Mesenteric fat pad (tissue), 1 donor: ENCODE results near the gene BCKDK. TPM values are rescaled to one million over a fixed set of nuclear protein-coding genes. Genes with fewer than 3 reads are reported as not detected.
"Not testable (repeated sequence)": the region's sequence is repeated elsewhere in the genome, so short reads cannot be mapped to it uniquely, and the experiment has no call there.

Source experiments
- DNase-seq: peaks from one replicate; pipeline ENCODE4 v3.0.0-alpha.2; 2020; ENCODE audit warnings: low spot score
- total RNA-seq: library from RNA; stranded (reverse); fragmentation: NEBNext Ultra II Directional; extraction: Animal tissue kit (Norgen Biotek cat#: 25700); gene quantifications from one replicate; pipeline ENCODE4 v1.2.1, GENCODE V29; 2021
- donor health status: DM: yes; HTN: yes; CAD: no.

The BCKDK gene
- total RNA-seq, 1 donor from 2014 or later: 42.2 TPM

DNA sequence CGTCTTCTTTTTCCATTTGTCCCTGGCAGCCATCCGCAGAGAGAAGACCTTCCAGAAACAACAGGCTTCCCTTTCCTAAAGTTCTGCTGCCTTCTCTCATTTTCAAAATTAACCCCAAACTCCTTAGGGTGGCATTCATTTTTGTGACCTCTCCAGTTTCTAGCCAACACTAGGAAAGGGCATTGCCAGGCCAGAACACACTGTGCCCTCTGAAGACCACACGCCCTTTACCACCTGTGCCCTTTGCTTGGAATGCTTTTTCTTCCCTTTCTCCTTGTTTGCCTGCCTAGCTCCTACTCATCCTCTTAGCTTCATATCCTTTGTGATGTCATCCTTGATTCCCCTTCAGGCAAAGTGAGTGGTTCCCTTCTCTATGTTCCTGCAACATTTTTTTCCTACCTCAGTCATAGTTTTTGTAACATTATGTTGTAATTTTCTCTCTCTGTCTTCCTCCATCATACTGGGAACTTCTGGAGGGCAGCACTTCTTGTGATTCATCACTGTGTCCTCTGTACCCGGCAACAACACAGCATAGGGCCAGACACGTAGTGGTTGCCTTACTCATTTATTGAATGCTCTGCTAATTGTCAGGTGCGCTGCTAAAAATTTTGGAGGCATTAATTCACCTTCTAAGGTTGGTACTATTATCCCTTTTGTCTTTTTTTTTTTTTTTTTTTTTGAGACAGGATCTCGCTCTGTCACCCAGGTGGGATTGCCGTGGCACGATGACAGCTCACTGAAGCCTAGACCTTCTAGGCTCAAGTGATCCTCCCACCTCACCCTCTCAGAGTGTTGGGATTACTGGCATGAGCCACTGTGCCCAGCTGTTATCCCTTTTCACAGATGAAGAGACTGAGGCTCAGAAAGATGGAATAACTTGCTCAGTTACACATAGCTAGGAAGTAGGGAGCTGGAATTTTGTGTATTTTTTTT lies 10.3 kb downstream of the BCKDK start:
- no peak for DNase-seq

DNA sequence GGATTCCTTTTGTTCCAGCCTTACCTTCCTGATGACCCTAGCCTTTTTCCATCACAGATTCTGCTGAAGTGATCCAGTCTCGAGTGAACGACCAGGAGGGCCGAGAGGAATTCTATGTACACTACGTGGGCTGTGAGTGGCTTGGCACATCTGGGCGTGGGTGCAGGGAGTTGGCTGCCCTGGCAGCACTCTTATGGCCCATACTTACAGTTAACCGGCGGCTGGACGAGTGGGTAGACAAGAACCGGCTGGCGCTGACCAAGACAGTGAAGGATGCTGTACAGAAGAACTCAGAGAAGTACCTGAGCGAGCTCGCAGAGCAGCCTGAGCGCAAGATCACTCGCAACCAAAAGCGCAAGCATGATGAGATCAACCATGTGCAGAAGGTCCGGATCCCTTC lies 11.9 kb downstream of the BCKDK start:
- DNase-seq: no peak

GRCh38 chr16:31125844-31126243 lies 17.7 kb downstream of the BCKDK start:
- DNase-seq: no peak

DNA sequence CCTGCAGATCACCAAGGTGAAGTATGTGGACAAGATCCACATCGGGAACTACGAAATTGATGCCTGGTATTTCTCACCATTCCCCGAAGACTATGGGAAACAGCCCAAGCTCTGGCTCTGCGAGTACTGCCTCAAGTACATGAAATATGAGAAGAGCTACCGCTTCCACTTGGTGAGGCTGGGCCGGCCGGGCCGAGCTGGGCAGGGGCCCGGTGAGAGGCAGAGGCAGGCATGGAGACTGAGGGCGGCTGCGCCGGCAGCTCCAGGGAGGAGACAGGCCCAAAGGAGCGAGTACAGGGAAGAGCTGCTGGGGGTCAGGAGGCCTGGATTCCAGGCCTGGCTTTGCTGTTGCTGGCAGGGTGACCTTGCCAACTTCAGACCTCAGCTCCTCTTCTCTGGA lies 19.0 kb downstream of the BCKDK start:
- DNase-seq: no peak

- DNase-seq: no peak
Observed at GRCh38 chr16:31128711-31129567, 20.8 kb downstream of the BCKDK start.

DNA sequence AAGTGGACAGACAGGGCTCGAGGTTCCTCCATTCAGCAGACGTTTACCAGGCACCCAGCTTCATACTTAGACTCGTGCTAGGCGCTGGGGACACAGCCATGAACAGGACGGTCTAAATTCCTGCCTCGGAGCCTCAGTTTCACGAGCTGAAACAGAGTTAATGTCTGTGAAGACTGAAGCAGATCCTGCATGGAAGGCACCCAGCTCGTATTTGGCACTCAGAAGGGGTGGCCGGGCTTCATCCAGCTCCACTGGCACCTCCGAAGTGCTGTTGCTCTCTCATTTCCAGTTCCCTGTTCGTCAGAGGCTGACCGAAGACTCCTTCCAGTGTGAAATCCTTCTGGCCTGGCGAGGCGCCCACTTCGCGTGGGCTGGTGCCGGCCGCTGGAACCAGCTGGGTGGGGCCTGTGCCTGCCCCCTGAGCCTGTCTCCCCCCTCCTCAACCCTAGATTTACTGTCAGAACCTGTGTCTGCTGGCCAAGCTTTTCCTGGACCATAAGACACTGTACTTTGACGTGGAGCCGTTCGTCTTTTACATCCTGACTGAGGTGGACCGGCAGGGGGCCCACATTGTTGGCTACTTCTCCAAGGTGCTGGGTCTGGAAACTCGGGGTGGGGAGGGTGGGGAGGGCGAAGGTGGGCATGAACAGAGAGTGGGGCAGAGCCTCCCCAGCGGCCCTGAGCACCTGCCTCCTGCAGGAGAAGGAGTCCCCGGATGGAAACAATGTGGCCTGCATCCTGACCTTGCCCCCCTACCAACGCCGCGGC lies 21.6 kb downstream of the BCKDK start:
- DNase-seq: no peak

DNA sequence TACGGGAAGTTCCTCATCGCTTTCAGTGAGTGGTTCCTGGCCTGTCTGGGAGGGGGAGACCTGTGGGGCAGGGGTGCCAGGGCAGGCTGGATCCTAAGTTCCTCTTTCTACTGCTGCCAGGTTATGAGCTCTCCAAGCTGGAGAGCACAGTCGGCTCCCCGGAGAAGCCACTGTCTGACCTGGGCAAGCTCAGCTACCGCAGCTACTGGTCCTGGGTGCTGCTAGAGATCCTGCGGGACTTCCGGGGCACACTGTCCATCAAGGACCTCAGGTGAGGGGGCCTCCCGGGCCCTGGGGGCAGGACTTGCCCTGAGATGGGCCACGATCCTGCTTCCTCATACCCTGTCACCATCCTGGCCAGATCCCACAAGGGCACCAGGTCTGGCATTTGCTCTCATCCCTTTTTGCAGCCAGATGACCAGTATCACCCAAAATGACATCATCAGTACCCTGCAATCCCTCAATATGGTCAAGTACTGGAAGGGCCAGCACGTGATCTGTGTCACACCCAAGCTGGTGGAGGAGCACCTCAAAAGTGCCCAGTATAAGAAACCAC lies 22.2 kb downstream of the BCKDK start:
- DNase-seq: no peak

GRCh38 chr16:31130899-31131298 lies 22.7 kb downstream of the BCKDK start:
- DNase-seq: no peak

GRCh38 chr16:31131416-31131815 lies 23.2 kb downstream of the BCKDK start:
- no peak for DNase-seq

- DNase-seq: no peak
Observed at GRCh38 chr16:31131841-31132271, 23.7 kb downstream of the BCKDK start.

DNA sequence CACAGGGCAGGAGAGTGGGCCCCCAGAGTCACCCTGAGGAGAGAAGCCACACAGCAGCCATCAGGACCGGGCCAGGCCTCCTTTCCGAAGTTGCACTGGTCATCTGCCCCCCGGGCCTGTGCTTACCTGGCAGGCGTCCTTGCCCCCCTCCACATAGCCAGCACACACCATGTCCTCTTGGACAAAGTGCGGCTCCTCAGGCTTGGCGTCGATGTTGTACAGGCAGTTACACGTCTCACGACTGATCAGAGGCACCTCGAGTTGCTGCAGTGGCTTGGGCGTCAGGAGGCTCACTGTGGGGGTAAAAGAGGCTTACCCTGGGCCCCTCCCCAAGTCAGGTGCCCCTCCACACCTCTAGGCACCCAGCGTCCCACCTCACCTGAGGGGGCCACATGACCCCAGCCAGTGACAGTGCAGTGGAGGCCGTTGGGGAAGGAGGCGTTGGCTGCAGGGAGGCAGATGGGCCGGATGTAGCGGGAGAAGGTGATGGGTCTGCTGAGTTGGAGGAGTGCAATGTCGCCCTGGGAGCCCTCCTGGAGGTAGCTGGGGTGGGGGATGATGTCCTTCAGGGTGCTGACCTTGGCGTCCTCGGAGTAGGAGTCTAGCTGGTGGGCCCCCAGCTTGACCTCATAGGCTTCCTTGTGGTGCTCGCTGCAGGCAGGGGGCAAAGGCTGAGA lies 24.3 kb downstream of the BCKDK start:
- no peak for DNase-seq

DNA sequence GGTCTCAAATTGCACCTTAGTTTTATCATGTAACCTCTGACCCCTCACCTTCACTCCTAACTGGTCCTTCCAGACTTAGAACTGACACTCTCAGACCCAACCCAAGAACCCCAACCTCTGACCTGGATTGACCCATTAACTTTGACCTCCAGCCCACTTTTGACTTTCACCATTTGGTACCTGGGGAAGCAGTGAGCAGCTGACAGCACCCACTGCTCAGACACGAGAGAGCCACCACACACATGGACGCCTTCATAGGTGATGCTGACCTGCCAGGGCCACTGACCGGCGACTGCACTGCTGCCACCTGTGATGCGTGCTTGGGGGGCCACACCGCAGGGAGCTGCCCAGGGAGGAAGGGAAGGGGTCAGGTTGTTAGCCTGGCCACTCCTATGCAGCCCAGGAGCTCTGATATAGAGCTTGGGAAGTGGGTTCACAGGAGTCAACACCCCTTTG lies 24.9 kb downstream of the BCKDK start:
- DNase-seq: no peak

GRCh38 chr16:31134091-31134571 lies 25.9 kb downstream of the BCKDK start:
- DNase-seq: no peak

DNA sequence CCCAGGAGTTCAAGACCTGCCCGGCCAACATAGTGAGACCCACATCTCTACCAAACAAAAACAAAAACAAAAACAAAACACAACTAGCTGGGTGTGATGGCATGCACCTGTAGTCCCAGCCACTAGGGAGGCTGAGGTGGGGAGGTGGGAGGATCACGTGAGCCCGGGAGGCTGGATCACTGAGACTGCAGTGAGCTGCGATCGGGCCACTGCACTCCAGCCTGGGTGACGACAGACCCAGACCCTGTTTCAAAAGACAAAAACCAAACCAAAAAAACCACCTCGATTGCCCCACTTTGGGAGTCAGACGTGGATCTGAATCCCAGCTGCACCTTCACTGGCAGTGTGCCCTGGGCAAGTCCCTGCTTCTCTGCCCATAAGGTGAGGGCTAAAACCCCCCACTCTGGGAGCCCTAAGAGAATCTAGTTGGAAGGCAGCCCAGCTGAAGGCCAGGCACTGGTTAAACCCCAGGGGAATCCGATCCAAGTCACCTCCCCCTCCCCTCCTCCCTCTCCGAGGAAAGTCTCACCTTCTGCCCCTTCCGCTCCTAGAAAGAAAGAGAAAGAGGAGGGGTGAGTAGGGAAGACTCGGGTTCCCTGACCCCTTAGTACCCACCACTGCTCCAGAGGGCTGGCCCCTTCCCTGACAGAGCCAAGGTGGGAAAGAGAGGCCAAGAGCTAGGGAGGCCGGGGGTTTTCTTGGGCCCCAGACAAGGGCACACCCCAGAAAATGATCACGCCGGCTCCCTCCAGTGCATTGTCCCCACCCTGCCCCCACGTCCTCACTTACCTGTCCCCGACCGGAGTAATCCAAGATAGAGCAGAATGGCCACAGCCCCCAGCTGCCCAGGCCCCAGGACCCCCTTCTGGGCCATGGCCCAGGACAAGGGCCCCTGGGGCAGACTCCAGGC lies 26.7 kb downstream of the BCKDK start:
- no peak for DNase-seq

GRCh38 chr16:31135535-31136286 lies 27.5 kb downstream of the BCKDK start, which contains the start of gene PRSS8:
Gene PRSS8, minus strand, starts transcription at chr16:31135727. Its CDS starts 229 bp downstream, at chr16:31135498.
- no peak for DNase-seq

DNA sequence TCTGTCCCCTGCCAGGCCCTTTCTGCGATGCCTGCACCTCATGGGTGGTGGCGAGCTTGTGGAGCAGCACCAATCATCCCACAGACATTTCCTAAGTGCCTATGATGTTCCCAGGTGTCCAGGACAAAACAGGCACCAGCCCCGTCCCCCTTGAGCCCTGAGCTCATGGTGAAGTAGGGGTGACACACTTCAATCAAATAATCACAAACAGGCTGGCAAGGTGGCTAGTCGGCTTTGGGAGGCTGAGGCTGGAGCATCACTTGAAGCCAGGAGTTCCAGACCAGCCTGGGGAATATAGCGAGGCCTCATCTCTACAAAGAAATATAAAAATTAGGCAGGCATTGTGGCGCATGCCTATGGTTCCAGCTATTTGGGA lies 28.1 kb downstream of the BCKDK start:
- DNase-seq: no peak

DNA sequence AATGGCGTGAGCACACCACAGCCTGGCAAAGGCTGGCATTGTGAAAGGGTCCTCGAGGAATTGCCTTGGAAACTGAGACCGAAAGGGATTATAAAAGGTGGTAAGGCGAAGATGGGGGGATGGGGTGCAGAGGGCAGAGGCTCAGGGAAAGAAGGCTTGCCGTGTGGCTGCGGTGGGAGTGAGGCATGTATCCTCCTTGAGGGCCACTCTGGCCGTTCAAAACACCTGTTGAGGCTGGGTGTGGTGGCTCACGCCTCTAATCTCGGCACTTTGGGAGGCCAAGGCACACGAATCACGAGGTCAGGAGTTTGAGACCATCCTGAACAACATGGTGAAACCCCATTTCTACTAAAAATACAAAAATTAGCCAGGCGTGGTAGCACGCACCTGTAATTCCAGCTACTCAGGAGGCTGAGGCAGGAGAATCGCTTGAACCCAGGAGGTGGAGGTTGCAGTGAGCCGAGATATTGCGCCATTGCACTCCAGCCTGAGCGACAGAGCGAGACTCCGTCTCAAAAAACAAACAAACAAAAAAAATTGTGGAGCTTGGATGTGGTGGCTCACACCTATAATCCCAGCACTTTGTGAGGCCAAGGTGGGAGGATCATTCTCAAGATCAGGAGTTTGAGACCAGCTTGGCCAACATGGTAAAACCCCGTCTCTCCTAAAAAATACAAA lies 28.8 kb downstream of the BCKDK start:
- DNase-seq: not testable (repeated sequence)
